Lower lobe of right lung (tissue), 2 donors: ENCODE measurements around the gene AP2M1. TPM values are rescaled to one million over a fixed set of nuclear protein-coding genes. Genes with fewer than 3 reads are reported as not detected.

Experiments used
- ATAC-seq, 2 donors: fragments of 200-7000 bp; cut with Tn5 transposase; one replicate each; pipeline ENCODE4 v1.9.1; 2020 to 2022; ENCODE audit warnings: mild to moderate bottlenecking in 2 of 2, moderate library complexity in 2 of 2
- DNase-seq: peaks from one replicate; pipeline ENCODE4 v3.0.0-alpha.2; 2020
- H3K27ac ChIP-seq: fragments of 200-600 bp; one replicate; pipeline ENCODE4 v1.8.0; 2022
- H3K27me3 ChIP-seq: fragments of 200-600 bp; one replicate; pipeline ENCODE4 v1.8.0; 2022; ENCODE audit warnings: low read depth
- H3K36me3 ChIP-seq: fragments of 200-600 bp; one replicate; pipeline ENCODE4 v1.8.0; 2022; ENCODE audit warnings: mild to moderate bottlenecking
- H3K4me1 ChIP-seq: fragments of 200-600 bp; one replicate; pipeline ENCODE4 v1.8.0; 2022
- H3K4me3 ChIP-seq: fragments of 200-600 bp; one replicate; pipeline ENCODE4 v1.8.0; 2022; ENCODE audit warnings: mild to moderate bottlenecking
- H3K9me3 ChIP-seq: fragments of 200-600 bp; one replicate; pipeline ENCODE4 v1.8.0; 2022
- intact Hi-C: fragments of 100-400 bp; cut with DNase I; formaldehyde crosslinking; loops from one replicate; pipeline ENCODE4 v1.11.0; 2022
- total RNA-seq: library from RNA; stranded (reverse); fragmentation: NEBNext Ultra II Directional; extraction: Animal tissue kit (Norgen Biotek cat#: 25700); gene quantifications from one replicate; pipeline ENCODE4 v1.2.1, GENCODE V29; 2021
- TF ChIP-seq, protein P1 (sequence below): fragments of 200-600 bp; IDR thresholded peaks from one replicate; pipeline ENCODE4 v1.8.0; 2022; ENCODE audit warnings: antibody characterized with exemption, mild to moderate bottlenecking
- donor health status: DM: no; HTN: yes; CAD: no; lungs with severe emphysema.

The AP2M1 gene
- total RNA-seq, 1 donor from 2014 or later, result 241 TPM

DNA sequence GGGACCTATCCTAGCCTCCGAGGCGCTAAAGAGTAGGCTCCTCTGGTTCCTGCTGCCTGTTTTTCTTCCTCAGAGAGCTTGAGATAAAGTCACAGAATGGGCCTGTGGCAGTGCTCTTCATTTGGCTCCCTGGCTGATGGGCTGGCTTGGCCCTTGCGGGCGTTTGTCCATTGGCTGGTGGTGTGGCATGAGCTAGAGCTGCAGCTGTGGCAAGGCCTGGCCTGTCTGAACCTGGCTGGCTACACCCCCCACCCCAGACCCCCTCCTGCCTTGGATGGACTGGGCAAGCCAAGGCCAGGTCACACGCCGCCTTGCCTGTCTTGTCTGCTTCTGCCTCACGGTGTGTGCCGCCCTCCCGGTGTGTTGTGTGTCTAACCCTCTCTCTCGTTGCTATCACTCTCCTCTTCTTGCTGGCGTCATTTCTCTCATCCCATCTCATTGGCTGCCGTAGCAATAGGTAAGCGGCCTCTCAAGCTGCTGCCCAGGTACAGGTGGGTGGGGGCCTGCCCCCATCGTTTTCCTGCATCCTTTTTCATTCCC, 3.2 kb downstream of the AP2M1 start:
- peaks cover 36% of the 10 kb centered on the region for H3K4me1 ChIP-seq
- no peak overlapping the region for H3K4me3 ChIP-seq
- ATAC-seq, result no peak
- TF ChIP-seq, protein P1, sequence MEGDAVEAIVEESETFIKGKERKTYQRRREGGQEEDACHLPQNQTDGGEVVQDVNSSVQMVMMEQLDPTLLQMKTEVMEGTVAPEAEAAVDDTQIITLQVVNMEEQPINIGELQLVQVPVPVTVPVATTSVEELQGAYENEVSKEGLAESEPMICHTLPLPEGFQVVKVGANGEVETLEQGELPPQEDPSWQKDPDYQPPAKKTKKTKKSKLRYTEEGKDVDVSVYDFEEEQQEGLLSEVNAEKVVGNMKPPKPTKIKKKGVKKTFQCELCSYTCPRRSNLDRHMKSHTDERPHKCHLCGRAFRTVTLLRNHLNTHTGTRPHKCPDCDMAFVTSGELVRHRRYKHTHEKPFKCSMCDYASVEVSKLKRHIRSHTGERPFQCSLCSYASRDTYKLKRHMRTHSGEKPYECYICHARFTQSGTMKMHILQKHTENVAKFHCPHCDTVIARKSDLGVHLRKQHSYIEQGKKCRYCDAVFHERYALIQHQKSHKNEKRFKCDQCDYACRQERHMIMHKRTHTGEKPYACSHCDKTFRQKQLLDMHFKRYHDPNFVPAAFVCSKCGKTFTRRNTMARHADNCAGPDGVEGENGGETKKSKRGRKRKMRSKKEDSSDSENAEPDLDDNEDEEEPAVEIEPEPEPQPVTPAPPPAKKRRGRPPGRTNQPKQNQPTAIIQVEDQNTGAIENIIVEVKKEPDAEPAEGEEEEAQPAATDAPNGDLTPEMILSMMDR, result no peak
- intact Hi-C loops, result no loop called here
- H3K36me3 ChIP-seq, result peaks cover 63% of the 10 kb centered on the region
- H3K9me3 ChIP-seq, result no peaks in the 10 kb centered on the region
- no peak overlapping the region for H3K27ac ChIP-seq
- DNase-seq, result no peak
- no peaks in the 10 kb centered on the region for H3K27me3 ChIP-seq

DNA sequence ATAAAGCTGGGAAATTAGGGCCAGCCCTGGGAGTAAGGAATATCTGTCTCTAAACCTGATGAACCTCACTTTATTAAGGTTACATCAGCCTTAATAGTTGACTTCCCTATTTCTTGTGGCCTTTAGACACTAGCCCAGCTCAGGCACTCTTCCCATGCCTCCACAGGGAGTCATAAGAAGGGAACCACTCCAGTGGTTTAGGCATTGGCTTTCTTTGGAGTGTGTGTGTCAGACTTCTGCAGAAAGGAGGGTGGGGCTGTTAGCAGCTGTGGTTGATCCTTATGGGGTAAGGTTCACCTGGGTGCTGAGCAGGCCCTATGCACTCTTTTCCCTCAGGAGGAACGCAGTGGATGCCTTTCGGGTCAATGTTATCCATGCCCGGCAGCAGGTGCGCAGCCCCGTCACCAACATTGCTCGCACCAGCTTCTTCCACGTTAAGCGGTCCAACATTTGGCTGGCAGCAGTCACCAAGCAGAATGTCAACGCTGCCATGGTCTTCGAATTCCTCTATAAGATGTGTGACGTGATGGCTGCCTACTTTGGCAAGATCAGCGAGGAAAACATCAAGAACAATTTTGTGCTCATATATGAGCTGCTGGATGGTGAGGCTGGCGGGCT, 4.0 kb downstream of the AP2M1 start:
- TF ChIP-seq, protein P1, result no peak
- intact Hi-C loops, result no loop called here
- DNase-seq, result no peak

DNA sequence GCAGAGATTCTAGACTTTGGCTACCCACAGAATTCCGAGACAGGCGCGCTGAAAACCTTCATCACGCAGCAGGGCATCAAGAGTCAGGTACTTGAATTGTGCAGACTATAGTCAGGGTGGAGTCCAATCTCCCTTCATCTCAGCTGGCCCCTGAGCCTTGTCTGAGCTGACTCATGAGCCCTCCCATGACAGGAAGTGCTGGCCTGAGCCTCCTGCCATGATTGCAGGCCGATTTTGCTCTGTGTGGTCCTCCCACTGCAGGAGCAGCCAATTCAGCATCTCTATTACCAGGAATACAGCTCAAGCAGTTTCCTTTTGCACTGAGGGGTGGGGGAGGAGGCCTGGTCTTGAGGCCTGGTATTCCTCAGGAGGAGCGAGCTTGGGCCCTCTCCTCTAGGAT, 5.5 kb downstream of the AP2M1 start:
- DNase-seq, result no peak
- Histone ChIP-seq H3K36me3 (peaks cover 76% of the 10 kb centered on the region), H3K9me3 (no peaks in the 10 kb centered on the region), H3K4me3 (no peak overlapping the region), H3K27ac (no peak overlapping the region), H3K27me3 (no peaks in the 10 kb centered on the region), H3K4me1 (peaks cover 34% of the 10 kb centered on the region)
- TF ChIP-seq, protein P1, result no peak
- ATAC-seq, result no peak
- intact Hi-C loops, result no loop called here

More for the DNA sequence above, 4.0 kb downstream of the AP2M1 start:
- H3K36me3 ChIP-seq, result peaks cover 68% of the 10 kb centered on the region
- H3K27me3 ChIP-seq, result no peaks in the 10 kb centered on the region
- H3K9me3 ChIP-seq, result no peaks in the 10 kb centered on the region
- ATAC-seq, result no peak
- peaks cover 36% of the 10 kb centered on the region for H3K4me1 ChIP-seq
- H3K27ac ChIP-seq, result no peak overlapping the region
- H3K4me3 ChIP-seq, result no peak overlapping the region

DNA sequence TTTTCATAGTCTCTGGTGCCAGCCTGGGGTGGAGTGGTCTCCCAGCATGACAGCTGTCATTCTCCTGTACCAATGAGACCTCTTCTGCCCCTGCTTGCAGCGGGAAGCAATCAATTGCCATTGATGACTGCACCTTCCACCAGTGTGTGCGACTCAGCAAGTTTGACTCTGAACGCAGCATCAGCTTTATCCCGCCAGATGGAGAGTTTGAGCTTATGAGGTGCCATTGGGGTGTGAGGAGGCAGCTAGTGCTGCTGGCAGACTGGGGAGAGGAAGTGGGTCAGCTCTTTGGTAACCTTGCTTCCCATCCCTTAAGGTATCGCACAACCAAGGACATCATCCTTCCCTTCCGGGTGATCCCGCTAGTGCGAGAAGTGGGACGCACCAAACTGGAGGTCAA, 6.9 kb downstream of the AP2M1 start:
- intact Hi-C loops, result no loop called here

DNA sequence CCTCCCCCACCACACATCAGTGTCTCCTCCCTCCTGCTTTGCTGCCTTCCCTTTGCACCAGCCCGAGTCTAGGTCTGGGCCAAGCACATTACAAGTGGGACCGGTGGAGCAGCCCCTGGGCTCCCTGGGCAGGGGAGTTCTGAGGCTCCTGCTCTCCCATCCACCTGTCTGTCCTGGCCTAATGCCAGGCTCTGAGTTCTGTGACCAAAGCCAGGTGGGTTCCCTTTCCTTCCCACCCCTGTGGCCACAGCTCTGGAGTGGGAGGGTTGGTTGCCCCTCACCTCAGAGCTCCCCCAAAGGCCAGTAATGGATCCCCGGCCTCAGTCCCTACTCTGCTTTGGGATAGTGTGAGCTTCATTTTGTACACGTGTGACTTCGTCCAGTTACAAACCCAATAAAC, 9.0 kb downstream of the AP2M1 start:
- no peak overlapping the region for H3K4me3 ChIP-seq
- H3K36me3 ChIP-seq, result peaks cover 66% of the 10 kb centered on the region
- peaks cover 25% of the 10 kb centered on the region for H3K4me1 ChIP-seq
- TF ChIP-seq, protein P1, result no peak
- DNase-seq (no peak), ATAC-seq (no peak)
- no peaks in the 10 kb centered on the region for H3K9me3 ChIP-seq
- intact Hi-C loops, result no loop called here
- H3K27me3 ChIP-seq, result no peaks in the 10 kb centered on the region
- H3K27ac ChIP-seq, result no peak overlapping the region

More for the DNA sequence above, 6.9 kb downstream of the AP2M1 start:
- Histone ChIP-seq H3K4me3 (no peak overlapping the region), H3K27me3 (no peaks in the 10 kb centered on the region), H3K27ac (no peak overlapping the region), H3K4me1 (peaks cover 26% of the 10 kb centered on the region), H3K9me3 (no peaks in the 10 kb centered on the region), H3K36me3 (peaks cover 76% of the 10 kb centered on the region)
- TF ChIP-seq, protein P1, result no peak
- DNase-seq (no peak), ATAC-seq (no peak)
